NB4 (cell line): Measurements from ENCODE around the gene ZBTB12.

ENCODE experiments used
- CTCF ChIP-seq: IDR thresholded peaks from one replicate; pipeline ENCODE4 v1.5.1; 2012; ENCODE audit warnings: low read depth, low read length
- MAX ChIP-seq: IDR thresholded peaks from 2 replicates; pipeline ENCODE4 v1.6.1; 2011; ENCODE audit warnings: low read depth, low read length
- MYC ChIP-seq: IDR thresholded peaks from 2 replicates; pipeline ENCODE4 v1.6.1; 2011; ENCODE audit warnings: low read depth, low read length
- POLR2A ChIP-seq: IDR thresholded peaks from 2 replicates; pipeline ENCODE4 v1.6.1; 2011; ENCODE audit warnings: mild to moderate bottlenecking; ENCODE audit not compliant: insufficient read length; ENCODE audit errors: extremely low read depth

- TF ChIP-seq CTCF (no peak), MAX (no peak), POLR2A (no peak), MYC (no peak)
Measured at GRCh38 chr6:31877125-31877650, 24.7 kb downstream of the ZBTB12 start.
